Neural cell (in vitro differentiated cells): ENCODE measurements around the gene PARP1.

ENCODE experiments used
- EP300 ChIP-seq: fragments of 450-650 bp; conservative IDR thresholded peaks from 2 replicates; pipeline ENCODE4 v1.6.1; 2014; ENCODE audit warnings: antibody characterized with exemption, mild to moderate bottlenecking, moderate library complexity; ENCODE audit not compliant: poor library complexity, severe bottlenecking
- EZH2 ChIP-seq: fragments of 200-600, 300-800 bp; shearing (Covaris generic), sonication (generic); IDR thresholded peaks from 2 replicates; pipeline ENCODE4 v1.6.1; 2014; ENCODE audit warnings: antibody characterized with exemption, low read length, borderline replicate concordance, mild to moderate bottlenecking; ENCODE audit not compliant: insufficient read depth, poor library complexity, severe bottlenecking
- MXI1 ChIP-seq: fragments of 450-650 bp; conservative IDR thresholded peaks from 2 replicates; pipeline ENCODE4 v1.6.1; 2014; ENCODE audit warnings: antibody characterized with exemption, mild to moderate bottlenecking; ENCODE audit not compliant: poor library complexity, severe bottlenecking
- POLR2AphosphoS5 ChIP-seq: IDR thresholded peaks from 2 replicates; pipeline ENCODE4 v1.6.1; 2012
- RAD21 ChIP-seq: fragments of 450-650 bp; conservative IDR thresholded peaks from 2 replicates; pipeline ENCODE4 v1.6.1; 2014; ENCODE audit warnings: antibody characterized with exemption, mild to moderate bottlenecking, moderate library complexity
- SMC3 ChIP-seq: fragments of 450-650 bp; conservative IDR thresholded peaks from 2 replicates; pipeline ENCODE4 v1.6.1; 2014; ENCODE audit warnings: antibody characterized with exemption, mild to moderate bottlenecking, moderate library complexity; ENCODE audit not compliant: poor library complexity
- TAF1 ChIP-seq: IDR thresholded peaks from 2 replicates; pipeline ENCODE4 v1.6.1; 2012; ENCODE audit warnings: low read depth
- TF ChIP-seq, protein P1 (sequence below): fragments of 450-650 bp; IDR thresholded peaks from 2 replicates; pipeline ENCODE4 v1.5.1; 2014; ENCODE audit warnings: antibody characterized with exemption, mild to moderate bottlenecking, moderate library complexity; ENCODE audit not compliant: poor library complexity, severe bottlenecking

DNA sequence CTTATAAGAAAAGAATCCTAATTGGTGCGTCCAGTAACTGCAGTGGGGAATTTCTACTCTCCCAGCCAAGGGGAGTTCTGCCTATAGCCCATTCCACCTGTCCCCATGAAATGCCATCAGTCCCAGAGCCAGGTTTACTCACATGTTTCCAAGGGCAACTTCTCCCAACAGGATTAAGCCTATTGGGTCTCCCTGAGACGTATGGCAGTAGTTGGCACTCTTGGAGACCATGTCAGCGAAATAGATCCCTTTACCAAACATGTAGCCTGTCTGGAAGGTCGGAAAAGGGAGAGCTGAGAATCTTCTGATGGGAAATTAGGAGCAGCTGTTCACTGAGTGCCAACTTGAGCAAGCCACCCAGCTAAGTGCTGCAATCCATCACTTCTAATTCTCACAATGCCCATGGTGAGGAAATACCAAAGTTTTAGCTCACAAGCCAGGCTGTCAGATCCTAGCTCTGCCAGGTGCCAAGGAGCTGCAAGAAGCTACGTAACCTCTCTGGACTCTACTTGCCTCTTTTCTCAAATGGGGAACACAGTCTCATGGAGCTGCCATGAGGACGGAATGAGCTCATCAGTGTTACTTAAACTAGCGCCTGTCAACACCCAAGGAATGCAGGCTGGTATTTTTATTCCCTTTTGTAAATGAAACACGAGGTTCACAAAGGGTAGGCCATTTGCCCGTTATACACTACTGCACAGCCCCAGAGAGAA, 43.9 kb downstream of the PARP1 start:
- TF ChIP-seq, protein P1, sequence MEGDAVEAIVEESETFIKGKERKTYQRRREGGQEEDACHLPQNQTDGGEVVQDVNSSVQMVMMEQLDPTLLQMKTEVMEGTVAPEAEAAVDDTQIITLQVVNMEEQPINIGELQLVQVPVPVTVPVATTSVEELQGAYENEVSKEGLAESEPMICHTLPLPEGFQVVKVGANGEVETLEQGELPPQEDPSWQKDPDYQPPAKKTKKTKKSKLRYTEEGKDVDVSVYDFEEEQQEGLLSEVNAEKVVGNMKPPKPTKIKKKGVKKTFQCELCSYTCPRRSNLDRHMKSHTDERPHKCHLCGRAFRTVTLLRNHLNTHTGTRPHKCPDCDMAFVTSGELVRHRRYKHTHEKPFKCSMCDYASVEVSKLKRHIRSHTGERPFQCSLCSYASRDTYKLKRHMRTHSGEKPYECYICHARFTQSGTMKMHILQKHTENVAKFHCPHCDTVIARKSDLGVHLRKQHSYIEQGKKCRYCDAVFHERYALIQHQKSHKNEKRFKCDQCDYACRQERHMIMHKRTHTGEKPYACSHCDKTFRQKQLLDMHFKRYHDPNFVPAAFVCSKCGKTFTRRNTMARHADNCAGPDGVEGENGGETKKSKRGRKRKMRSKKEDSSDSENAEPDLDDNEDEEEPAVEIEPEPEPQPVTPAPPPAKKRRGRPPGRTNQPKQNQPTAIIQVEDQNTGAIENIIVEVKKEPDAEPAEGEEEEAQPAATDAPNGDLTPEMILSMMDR: no peak
- no peak for TF ChIP-seq EZH2
- no peak for TF ChIP-seq TAF1
- TF ChIP-seq EP300: no peak
- TF ChIP-seq MXI1: no peak
- TF ChIP-seq POLR2AphosphoS5: no peak
- no peak for TF ChIP-seq SMC3
- no peak for TF ChIP-seq RAD21
